ENCODE data around the gene CCDC90B. TPM values are rescaled to one million over a fixed set of nuclear protein-coding genes. Genes with fewer than 3 reads are reported as not detected.

Gene CCDC90B
- polyA plus RNA-seq, 1 of the 3 experiments (the other 2 are of a cell fraction) = 47.9 TPM

DNA sequence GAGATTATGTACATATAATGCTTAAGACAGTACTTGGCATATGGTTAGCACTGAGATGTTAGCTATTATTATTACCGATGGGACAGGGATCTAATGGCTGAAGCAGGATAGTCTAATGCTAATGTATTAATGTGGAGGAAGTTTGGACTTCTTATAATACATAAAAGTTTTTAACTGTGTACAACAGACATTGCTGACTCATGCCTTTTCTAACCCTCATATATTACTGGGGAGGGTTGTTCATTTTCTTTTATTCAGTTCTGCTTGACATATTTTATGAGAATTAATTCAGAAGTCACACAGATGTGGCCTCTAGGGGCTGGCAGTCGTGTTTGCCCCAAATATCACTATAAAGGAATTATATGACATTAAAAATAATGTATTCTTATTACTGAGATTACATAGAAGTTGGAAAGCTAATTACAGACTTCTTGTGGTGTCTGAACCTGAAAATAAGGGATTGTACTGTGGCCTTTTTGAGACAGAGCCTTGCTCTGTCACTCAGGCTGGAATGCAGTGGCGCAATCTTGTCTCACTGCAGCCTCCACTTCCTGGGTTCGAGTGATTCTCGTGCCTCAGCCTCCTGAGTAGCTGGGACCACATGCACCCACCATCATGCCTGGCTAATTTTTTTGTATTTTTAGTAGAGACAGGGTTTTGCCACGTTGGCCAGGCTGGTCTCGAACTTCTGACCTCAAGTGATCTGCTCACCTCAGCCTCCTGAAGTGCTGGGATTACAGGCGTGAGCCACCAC is 10.1 kb downstream of the CCDC90B start:
- TF ChIP-seq ELF1 (IDR thresholded peaks at IDR 0.05) (no peak), MEF2A (IDR thresholded peaks at IDR 0.05; ENCODE audit: borderline replicate concordance, low read depth) (no peak), FOXJ3 (CRISPR knock-in tag; IDR thresholded peaks at IDR 0.05) (no peak), TEAD4 (IDR thresholded peaks at IDR 0.05; ENCODE audit: borderline replicate concordance, insufficient read depth) (no peak), FOSL2 (IDR thresholded peaks at IDR 0.05; ENCODE audit: borderline replicate concordance, low read depth) (no peak)
- TF ChIP-seq, protein P1, sequence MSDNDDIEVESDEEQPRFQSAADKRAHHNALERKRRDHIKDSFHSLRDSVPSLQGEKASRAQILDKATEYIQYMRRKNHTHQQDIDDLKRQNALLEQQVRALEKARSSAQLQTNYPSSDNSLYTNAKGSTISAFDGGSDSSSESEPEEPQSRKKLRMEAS (IDR thresholded peaks at IDR 0.05; ENCODE audit: low read depth) = no peak
- ChIA-PET CTCF (interaction anchor here (0.9 to 2.7 kb wide), 5 partner anchors 10 to 544 kb away, joined by 3 to 14 read pairs (median 5); partner anchors contain the start of gene CCDC90B), POLR2A (interaction anchor here (1.5 kb wide), 1 partner anchor 10 kb away, joined by 5 read pairs; the partner anchor contains the start of gene CCDC90B)
- Histone ChIP-seq H3K9ac (no peak overlapping the region), H3K4me1 (ENCODE audit: control insufficient read depth in 1 of 2, insufficient read depth in 2 of 2, low read depth in 1 of 2, low read length in 1 of 2) (peaks cover 0 to 12% of the 10 kb centered on the region in 2 experiments; a peak in 2 of 4 replicates), H3K4me2 (no peak overlapping the region), H3K9me2 (no peaks in the 10 kb centered on the region), H3K36me3 (replicated peaks in 1 of 2; ENCODE audit: control insufficient read depth in 1 of 2, insufficient read depth in 2 of 2, low read length in 1 of 2) (peaks cover 78 to 85% of the 10 kb centered on the region in 2 experiments), H2AFZ (ENCODE audit: low read depth) (no peak overlapping the region), H3K4me3 (ENCODE audit: low read depth in 2 of 2, low read length in 1 of 2) (no peak overlapping the region), H4K20me1 (ENCODE audit: insufficient read depth) (peaks cover 14% of the 10 kb centered on the region; the same call in 1 of the 2 replicates), H3K9me3 (no peaks in the 10 kb centered on the region), H3K79me2 (ENCODE audit: insufficient read depth) (peaks cover 63% of the 10 kb centered on the region), H3K27me3 (ENCODE audit: insufficient read depth) (no peaks in the 10 kb centered on the region), H3K27ac (ENCODE audit: low read depth in 2 of 2, low read length in 1 of 2) (no peak overlapping the region; a peak in 1 of 4 replicates), H3F3A (replicated peaks; ENCODE audit: insufficient read depth) (peaks cover 50% of the 10 kb centered on the region)
- no peak for DNase-seq
- 89% methylated on average over 8 of the region's 8 CpGs for WGBS (ENCODE audit: low lambda C conversion rate)

DNA sequence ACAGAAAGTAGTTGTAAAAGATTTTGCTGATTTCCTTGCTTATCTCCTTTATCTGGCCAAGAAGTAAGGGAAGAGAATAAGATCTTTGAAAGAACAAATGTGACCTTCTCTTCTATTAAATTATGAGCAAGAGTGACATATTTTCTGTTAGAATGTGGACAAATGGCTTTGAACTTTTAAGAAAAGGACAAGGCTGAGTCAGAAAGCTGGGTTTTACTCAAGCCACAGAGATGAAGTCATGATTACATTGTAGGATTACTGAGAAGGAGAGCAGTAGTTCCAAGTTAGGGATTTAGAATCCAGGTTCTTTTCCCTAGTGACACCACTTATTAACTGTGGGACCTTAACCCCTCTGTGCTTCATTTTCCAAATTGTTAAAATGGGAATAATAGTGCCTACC is 13.5 kb downstream of the CCDC90B start:
- DNase-seq = no peak
- H3K4me3 ChIP-seq (ENCODE audit: low read depth in 2 of 2, low read length in 1 of 2) = no peak overlapping the region
- H3K4me2 ChIP-seq = no peak overlapping the region
- no peaks in the 10 kb centered on the region for H3K27me3 ChIP-seq (ENCODE audit: insufficient read depth)
- peaks cover 38% of the 10 kb centered on the region for H3F3A ChIP-seq (replicated peaks; ENCODE audit: insufficient read depth)
- H3K36me3 ChIP-seq (replicated peaks in 1 of 2; ENCODE audit: control insufficient read depth in 1 of 2, insufficient read depth in 2 of 2, low read length in 1 of 2) = peaks cover 47 to 73% of the 10 kb centered on the region in 2 experiments
- H3K4me1 ChIP-seq (ENCODE audit: control insufficient read depth in 1 of 2, insufficient read depth in 2 of 2, low read depth in 1 of 2, low read length in 1 of 2) = peaks cover 0 to 4% of the 10 kb centered on the region in 2 experiments; a peak in 1 of 4 replicates
- no peaks in the 10 kb centered on the region for H3K9me2 ChIP-seq
- ChIA-PET POLR2A (no interaction called here), CTCF (interaction anchor here (0.8 to 1.0 kb wide), 2 partner anchors 23 to 32 kb away, joined by 3 read pairs; no protein-coding TSS in a partner anchor)
- peaks cover 64% of the 10 kb centered on the region for H3K79me2 ChIP-seq (ENCODE audit: insufficient read depth)
- no peak overlapping the region for H3K9ac ChIP-seq
- peaks cover 19% of the 10 kb centered on the region for H4K20me1 ChIP-seq (ENCODE audit: insufficient read depth)
- no peak overlapping the region for H2AFZ ChIP-seq (ENCODE audit: low read depth)
- no peaks in the 10 kb centered on the region for H3K9me3 ChIP-seq
- peak overlapping the region in 1 of 2 experiments; percentile 43; a peak in 2 of 4 replicates for H3K27ac ChIP-seq (ENCODE audit: low read depth in 2 of 2, low read length in 1 of 2)
- peak; percentile 69 for TF ChIP-seq PBX3 (IDR thresholded peaks at IDR 0.05)
- TF ChIP-seq FOSL2 (IDR thresholded peaks at IDR 0.05; ENCODE audit: borderline replicate concordance, low read depth) = peak; percentile 67
- no peak for TF ChIP-seq NFIC (IDR thresholded peaks at IDR 0.05; ENCODE audit: borderline replicate concordance)
- no peak for TF ChIP-seq MXI1 (IDR thresholded peaks at IDR 0.05; ENCODE audit: low read depth, low read length)
- no peak for TF ChIP-seq SMC3 (IDR thresholded peaks at IDR 0.05; ENCODE audit: low read depth, low read length)
- TF ChIP-seq TAF1 (IDR thresholded peaks at IDR 0.05; ENCODE audit: borderline replicate concordance, low read depth, low read length) = no peak
- TF ChIP-seq REST (IDR thresholded peaks at IDR 0.05; ENCODE audit: low read depth, low read length) = no peak
- no peak for TF ChIP-seq FOXJ3 (CRISPR knock-in tag; IDR thresholded peaks at IDR 0.05)
- no peak for TF ChIP-seq RCOR1 (IDR thresholded peaks at IDR 0.05; ENCODE audit: low read length)
- no peak for TF ChIP-seq POLR2AphosphoS5 (IDR thresholded peaks at IDR 0.05; ENCODE audit: low read depth, low read length)
- no peak for TF ChIP-seq RAD21 (IDR thresholded peaks at IDR 0.05; ENCODE audit: low read length)
- TF ChIP-seq TEAD4 (IDR thresholded peaks at IDR 0.05; ENCODE audit: borderline replicate concordance, insufficient read depth) = 0 out of 2 replicates have a peak, but pooled peaks have one; percentile 24
- TF ChIP-seq USF2 (IDR thresholded peaks at IDR 0.05; ENCODE audit: borderline replicate concordance, low read depth, low read length) = no peak
- TF ChIP-seq, protein P1 (IDR thresholded peaks at IDR 0.05; ENCODE audit: low read depth) = no peak
- peak; percentile 82 for TF ChIP-seq RXRA (IDR thresholded peaks at IDR 0.05; ENCODE audit: borderline replicate concordance, low read depth)

Data from SK-N-SH (cell line).